IMR-90 (cell line): ENCODE results near the gene MYH9.

Experiments used
- BHLHE40 ChIP-seq: fragments of 150-350 bp; IDR thresholded peaks from 2 replicates; pipeline ENCODE4 v1.6.1; 2016; ENCODE audit warnings: mild to moderate bottlenecking, low read depth, low read length
- CEBPB ChIP-seq: IDR thresholded peaks from 2 replicates; pipeline ENCODE4 v1.6.1; 2012; ENCODE audit warnings: low read depth, low read length, improper control_type of control experiment
- MXI1 ChIP-seq: IDR thresholded peaks from 2 replicates; pipeline ENCODE4 v1.6.1; 2012; ENCODE audit warnings: low read depth, mild to moderate bottlenecking, low read length, moderate library complexity, borderline replicate concordance
- POLR2A ChIP-seq: IDR thresholded peaks from 2 replicates; pipeline ENCODE4 v1.6.1; 2012; ENCODE audit warnings: mild to moderate bottlenecking, low read depth, low read length
- RAD21 ChIP-seq: IDR thresholded peaks from 2 replicates; pipeline ENCODE4 v1.6.1; 2012; ENCODE audit warnings: low read length, improper control_type of control experiment
- SMC3 ChIP-seq: fragments of 150-350 bp; IDR thresholded peaks from 2 replicates; pipeline ENCODE4 v1.6.1; 2016; ENCODE audit warnings: low read depth, mild to moderate bottlenecking, antibody characterized with exemption, low read length, moderate library complexity
- TF ChIP-seq, protein P1 (sequence below): conservative IDR thresholded peaks from 2 replicates; pipeline ENCODE4 v1.5.1; 2012; ENCODE audit warnings: mild to moderate bottlenecking, low read depth, low read length, improper control_type of control experiment
- TF ChIP-seq, protein P2 (sequence below): fragments of 150-350 bp; IDR thresholded peaks from 2 replicates; pipeline ENCODE4 v1.6.1; 2016; ENCODE audit warnings: low read depth, mild to moderate bottlenecking, low read length, moderate library complexity, borderline replicate concordance

DNA sequence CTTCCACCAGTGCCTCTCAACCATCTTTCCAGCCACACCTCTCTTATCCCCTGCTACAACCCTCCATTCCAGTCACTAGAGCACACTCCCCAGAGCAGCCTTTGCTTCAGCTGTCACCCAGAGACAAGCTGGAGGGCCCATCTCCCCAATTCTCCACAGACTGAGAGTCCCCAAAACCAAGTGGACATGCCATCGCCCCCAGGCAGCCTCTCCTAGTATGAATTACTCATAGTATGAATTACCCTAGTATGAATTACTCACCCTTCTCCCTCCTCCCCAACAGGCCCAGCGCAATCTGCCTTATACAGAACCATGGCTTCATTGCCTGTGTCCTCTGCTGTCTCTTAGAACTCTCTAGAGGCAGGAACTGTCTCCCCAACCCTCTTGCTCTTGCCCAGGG is 24.8 kb downstream of the MYH9 start:
- TF ChIP-seq, protein P1, sequence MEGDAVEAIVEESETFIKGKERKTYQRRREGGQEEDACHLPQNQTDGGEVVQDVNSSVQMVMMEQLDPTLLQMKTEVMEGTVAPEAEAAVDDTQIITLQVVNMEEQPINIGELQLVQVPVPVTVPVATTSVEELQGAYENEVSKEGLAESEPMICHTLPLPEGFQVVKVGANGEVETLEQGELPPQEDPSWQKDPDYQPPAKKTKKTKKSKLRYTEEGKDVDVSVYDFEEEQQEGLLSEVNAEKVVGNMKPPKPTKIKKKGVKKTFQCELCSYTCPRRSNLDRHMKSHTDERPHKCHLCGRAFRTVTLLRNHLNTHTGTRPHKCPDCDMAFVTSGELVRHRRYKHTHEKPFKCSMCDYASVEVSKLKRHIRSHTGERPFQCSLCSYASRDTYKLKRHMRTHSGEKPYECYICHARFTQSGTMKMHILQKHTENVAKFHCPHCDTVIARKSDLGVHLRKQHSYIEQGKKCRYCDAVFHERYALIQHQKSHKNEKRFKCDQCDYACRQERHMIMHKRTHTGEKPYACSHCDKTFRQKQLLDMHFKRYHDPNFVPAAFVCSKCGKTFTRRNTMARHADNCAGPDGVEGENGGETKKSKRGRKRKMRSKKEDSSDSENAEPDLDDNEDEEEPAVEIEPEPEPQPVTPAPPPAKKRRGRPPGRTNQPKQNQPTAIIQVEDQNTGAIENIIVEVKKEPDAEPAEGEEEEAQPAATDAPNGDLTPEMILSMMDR = no peak
- TF ChIP-seq POLR2A = no peak
- no peak for TF ChIP-seq CEBPB
- TF ChIP-seq MXI1 = no peak
- 0 out of 2 replicates have a peak, but pooled peaks have one; percentile 6 for TF ChIP-seq BHLHE40
- TF ChIP-seq, protein P2, sequence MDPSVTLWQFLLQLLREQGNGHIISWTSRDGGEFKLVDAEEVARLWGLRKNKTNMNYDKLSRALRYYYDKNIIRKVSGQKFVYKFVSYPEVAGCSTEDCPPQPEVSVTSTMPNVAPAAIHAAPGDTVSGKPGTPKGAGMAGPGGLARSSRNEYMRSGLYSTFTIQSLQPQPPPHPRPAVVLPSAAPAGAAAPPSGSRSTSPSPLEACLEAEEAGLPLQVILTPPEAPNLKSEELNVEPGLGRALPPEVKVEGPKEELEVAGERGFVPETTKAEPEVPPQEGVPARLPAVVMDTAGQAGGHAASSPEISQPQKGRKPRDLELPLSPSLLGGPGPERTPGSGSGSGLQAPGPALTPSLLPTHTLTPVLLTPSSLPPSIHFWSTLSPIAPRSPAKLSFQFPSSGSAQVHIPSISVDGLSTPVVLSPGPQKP = no peak
- TF ChIP-seq RAD21 = no peak
- no peak for TF ChIP-seq SMC3
